ENCODE results near the gene RALGAPA1.
"Not testable (repeated sequence)": the region's sequence is repeated elsewhere in the genome, so short reads cannot be mapped to it uniquely, and the experiment has no call there.

The RALGAPA1 gene

DNA sequence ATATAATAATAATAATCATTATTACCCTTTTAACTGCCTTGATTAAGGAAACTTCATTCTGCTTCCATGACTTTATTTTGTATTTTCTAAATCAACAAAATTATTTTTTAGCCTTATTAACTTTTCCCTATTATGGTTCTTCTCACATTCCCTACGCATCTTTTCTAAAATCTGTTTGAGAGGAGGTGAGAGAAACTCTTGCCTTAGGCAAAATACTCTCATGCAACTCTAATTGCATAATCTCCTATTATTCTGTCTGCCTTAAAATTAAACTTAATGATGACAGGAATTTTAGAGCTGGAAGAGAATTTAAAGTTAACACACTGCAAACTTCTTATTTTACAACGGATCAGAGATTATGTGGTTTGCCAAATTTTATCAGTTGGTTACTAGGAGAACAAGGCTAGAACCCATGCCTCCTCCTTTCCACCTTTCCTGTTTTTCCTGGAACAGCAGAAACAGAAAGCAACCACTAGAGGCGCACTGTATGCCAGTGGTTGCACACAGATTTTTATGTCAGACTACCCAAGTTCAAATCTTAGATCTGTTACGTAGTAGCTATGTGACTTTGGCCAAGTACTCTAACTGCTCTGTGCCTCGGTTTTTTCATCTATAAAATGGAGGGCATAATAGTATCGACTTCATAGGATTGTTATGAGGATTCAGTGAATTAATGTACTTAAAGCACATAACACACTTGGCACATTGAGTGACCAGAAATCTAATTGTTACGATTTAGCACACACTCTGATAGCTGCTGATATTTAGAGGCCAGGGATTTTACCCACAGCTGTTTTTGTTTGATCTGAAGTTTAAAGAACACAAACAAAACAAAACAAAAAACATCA is 12.7 kb upstream of the RALGAPA1 start:
- peak; percentile 7 to 40 for DNase-seq

DNA sequence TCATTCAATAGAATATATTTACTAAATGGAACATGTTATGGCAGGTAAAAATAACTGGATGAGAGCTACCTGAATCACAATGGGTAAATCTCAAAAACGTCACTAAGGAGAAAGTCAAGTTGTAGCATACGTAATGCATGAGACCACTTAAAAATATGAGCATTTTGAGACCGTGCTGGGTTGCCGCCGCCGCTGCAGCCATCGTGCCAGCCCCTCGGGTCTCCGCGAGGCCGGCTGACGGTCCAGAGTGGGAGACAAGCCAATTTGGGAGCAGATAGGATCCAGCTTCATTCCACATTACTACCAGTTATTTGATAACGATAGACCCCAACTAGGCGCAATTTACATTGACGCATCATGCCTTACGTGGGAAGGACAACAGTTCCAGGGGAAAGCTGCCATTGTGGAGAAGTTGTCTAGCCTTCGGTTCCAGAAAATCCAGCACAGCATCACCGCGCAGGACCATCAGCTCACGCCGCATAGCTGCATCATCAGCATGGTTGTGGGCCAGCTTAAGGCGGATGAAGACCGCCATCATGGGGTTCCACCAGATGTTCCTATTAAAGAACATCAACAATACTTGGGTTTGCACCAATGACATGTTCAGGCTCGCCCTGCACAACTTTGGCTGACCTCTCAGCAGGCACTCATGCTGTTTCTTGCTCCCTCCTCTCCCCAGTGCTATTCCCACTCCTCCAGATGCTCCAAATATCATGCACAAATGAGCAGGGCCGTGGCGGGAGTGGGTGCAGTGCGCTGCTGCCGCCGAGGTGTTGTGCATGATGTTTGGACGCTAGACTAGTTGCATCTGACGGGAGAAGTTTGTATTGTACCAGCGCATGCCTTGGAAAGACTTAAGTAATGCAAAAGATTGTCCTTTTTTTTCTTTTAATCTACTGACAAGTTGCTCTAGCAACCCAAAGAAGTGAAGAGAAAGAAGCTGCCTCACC is 10.8 kb upstream of the RALGAPA1 start:
- DNase-seq: no peak

DNA sequence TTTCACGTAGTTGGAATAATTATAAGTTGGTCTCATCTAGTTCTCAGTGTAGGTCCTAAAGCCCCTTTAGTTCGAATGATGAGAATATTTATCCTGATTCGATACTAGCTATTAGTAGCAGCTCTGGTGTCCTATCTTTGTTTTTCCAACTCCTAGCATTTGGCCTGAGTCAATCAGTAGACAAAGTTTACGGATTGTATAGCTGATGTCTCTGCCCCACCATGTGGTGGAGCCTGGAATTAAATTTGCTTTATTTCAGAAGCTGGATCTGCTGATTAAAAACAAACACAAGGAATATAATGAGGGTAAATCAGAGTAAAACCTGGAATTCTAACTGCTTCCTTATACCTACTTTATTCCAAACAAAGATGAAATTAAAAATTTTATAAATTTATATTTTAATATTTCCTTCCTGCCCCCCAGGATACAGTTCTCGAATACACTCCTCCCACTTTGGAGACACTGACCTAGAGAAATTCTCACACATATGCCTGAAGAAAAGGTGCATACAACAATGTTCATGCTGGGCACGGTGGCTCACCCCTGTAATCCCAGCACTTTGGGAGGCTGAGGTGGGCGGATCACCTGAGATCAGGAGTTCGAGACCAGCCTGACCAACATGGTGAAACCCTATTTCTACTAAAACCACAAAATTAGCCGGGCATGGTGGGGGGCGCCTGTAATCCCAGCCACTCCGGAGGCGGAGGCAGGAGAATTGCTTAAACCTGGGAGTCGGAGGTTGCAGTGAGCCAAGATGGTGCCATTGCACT is 9.4 kb upstream of the RALGAPA1 start:
- peak in 1 of 2 donors; percentile 36 for DNase-seq

DNA sequence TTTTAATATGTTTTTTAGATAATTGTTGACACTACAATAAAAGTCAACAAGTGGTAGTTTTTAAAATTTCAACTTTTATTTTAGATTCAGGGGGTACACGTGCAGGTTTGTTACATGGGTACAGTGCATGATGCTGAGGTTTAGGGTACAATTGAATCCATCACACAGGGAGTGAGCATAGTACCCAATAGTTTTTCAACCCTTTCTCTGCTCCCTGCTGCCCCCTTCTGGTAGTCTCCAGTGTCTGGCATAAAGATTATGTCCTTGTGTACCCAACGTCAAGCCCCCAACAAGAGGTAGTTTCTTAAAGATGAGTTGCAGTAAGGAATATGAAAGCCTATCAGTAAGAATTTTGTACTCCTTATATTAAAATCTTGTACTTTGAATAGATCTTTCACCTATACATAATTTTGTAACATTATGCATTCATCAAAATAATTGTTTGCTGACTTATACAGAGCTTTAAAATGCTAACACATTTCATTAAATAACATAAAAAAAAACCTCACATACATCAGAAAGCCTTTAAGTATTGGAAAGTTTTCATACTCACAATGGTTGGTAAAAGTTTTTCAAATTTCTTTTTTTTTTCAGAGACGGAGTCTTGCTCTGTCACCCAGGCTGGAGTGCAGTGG is 5.4 kb upstream of the RALGAPA1 start:
- DNase-seq: peak; percentile 76 to 85

DNA sequence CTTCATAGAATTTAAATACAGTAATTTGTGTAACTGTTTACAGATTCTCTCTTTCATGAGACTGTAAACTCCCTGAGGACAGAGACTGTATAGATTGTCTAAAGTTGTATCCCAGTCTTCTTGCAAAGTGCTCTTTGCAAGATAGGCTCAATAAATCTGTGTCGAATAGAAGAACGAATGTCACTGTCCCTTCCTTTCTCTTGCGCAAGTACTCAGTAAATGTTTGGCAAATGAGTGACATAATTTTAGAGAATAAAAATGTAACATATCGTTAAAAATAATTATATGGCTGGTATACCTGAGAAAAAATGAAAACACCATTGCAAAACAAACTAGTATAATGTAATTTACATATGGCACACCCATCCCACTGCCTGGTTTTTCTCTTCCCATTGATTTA is 1.9 kb upstream of the RALGAPA1 start:
- DNase-seq: no peak

DNA sequence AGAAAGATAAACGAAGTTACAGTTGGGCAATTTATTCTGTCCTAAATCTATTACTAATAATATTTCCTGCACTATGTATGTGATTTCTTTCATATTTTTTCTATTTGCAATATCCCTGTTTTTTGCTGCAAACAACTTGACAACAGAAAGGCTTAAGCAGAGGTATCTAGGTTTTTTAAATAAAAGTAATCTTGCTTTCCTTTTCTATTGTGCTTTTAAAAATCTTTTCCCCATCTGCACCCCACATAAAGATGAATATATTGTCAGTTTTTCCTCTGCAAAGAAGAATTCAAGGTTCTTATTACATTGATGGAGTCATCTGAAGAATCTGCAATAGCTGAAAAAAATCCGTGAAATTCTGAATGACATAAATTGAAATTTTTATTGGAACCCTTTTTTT is 502 bp upstream of the RALGAPA1 start:
- DNase-seq: no peak

DNA sequence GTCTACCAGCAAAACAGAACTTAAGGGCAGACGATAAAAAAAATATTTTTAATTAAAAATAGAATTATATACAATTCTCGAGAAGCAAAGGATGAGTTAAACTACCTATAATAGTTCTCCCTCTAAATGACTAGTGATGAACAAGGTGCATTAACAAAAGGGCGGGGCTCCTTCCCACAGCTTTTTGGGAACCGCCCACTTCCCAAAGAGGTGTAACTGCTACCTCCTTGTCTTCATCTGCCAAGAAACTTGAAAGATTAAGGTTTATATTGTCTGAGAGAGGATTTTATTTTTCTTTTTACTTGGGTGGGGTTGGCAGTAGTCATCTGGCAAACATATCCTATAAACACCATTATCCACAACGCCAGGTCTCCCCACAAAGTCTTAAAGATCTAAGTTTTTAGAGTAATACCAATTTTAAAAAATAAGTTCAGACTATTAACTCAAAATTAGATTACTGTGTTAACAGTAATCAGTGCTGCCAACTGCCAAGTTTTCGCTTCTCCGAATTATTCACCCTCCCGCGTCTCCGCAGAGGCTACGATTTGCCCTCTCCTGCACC is 938 bp downstream of the RALGAPA1 start:
- peak; percentile 16 to 40 for DNase-seq

DNA sequence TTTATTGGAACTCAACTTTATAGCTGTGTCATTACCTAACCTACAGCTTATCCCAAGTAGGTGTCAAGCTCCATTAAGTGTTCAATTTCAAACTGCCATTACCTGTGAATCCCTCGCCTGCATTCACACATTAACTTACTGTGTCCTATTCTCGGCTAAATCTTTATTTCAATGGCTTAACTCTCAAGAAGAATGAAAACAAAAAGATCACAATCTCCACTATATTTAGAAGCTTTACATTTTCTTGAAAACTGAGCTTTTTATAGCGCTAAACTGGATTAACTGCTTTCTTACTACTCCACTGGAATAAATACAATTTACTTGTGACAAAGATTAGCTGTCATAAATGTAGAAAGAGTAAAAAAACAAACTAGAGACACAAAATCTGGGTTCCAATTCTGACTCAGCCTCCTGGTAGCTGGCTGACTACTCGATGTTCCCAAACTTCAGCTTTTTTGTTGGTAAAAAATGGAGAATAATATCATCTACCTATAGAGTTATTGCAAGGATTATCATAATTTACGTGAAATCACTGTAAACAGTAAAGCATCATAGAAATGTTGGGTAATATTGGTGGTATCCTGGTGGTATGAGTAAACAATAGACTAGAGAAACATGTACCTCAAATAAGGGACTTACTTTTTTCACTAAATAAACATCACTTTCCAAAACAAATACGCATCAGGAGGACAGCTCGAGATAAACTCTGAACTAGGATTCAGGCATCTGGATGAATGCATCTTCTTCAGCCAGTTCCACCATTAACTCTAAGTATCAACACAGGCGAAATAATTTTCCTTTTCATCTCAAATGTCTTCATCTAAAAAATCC is 1.7 kb downstream of the RALGAPA1 start:
- DNase-seq: no peak

DNA sequence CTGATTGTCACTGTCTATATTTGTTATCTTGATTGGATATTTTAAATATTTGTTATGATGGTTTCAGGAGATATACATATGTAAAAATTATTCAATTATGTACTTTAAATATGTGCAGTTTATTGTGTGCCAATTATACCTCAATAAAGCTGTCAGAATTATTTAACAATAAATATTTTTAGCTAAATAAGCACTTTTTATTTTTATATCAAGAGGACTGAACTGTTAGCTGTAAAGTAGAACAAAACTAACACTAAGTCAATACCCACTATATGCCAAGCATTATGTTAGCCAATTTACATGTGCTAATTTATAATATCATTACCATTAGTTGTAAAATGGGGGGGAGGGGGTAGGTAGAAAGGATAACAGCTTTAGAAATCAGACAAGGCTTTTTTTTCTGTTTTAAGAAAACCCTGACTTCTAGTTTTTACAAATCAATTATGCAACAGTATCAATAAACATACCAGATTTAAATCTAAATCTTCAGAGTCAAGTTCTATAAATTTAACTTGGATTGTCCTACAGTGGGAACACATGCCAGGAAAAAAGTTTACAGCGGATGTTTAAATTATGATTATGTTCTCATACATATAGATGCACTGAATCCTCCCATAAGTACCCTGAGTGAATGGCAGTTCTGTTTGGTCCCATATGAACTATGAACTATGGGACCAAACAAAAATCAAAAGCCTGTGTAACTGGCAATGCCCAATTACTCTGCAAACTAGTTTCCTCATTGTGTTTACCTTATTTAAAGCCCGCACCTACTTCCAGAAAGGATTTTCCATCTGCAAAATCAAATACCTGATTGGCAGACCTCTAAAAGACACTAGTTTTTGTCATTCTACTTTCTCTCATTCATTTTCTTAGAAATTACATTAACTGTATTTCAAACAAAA is 2.8 kb downstream of the RALGAPA1 start:
- no peak for DNase-seq

DNA sequence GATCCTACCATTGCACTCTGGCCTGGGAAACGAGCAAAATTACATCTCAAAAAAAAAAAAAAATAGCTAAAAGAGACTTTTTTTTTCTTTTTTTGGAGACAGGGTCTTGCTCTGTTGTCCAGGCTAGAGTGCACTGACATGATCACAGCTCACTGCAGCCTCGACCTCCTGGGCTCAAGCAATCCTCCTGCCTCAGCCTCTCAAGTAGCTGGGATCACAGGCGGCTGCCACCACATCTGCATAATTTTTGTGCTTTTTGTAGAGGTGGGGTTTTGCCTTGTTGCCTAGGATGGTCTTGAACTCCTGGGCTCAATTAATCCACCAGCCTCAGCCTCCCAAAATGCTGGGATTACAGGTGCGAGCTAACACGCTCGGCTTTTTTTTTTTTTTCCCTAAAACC is 11.3 kb downstream of the RALGAPA1 start:
- DNase-seq: no peak

DNA sequence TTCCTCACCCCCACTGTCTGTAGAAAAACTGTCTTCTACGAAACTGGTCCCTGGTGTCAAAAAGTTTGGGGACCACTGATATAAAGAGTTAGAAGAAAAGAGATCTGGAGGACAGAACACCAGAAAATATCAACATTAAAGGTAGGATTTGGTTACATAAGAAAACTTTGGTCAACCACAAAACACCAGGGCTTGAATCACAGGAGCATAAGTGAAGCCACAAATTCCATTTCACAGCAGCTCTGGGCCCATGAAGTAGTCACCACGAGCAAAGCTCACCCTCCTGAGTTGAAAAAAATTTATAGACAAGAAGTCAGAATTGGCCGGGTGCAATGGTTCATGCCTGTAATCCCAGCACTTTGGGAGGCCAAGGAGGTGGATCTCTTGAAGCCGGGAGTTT is 19.4 kb downstream of the RALGAPA1 start:
- no peak for DNase-seq

DNA sequence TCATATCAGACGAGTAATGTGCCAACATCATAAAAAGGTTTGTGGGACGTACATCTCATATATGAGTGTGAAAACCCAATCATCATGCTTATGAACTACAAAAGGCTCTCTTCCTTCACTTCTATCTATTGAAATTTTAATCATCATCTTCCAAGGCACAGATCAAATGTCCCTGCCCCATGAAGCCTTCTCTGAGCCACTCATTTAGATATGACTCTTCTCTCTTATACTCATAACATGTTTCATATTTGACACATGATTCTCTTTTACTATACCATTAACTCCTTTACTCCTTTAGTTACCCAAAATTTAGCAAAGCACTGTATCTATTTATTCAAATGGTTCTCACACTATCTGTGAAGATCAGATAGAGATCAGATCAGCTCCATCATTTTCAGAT is 22.2 kb downstream of the RALGAPA1 start:
- no peak for DNase-seq

DNA sequence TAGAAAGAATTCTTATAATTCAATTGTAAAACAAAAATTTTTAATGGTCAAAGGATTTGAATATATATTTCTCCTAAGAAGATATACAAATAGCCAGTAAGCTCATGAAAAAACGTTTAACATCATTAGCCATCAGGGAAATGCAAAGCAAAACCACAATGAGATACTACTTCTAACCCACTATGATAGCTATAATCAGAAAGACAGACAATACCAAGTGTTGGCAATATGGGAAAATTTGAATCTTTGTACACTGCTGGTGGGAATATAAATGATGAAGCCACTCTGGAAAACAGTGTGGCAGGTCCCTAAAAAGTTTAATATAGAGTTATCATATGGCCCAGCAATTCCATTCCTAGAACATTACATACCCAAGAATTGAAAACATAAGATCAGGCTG is 25.4 kb downstream of the RALGAPA1 start:
- DNase-seq: no peak

DNA sequence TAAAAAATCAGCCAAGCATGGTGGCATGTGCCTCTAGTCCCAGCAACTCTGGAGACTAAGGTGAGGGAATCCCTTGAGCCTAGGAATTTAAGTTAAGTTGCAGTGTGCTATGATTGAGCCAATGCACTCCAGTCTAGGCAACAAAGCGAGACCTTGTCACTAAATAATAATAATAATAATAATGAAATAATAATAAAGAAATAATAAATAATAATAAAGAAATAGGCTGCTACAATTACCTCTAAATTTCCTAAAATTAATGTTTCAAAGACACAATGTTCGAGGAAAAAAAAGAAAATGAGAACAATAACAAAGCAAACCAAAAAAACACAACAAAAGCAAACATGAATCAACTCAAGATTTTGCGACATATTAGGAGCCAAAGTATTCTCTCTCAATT is 29.7 kb downstream of the RALGAPA1 start:
- no peak for DNase-seq

DNA sequence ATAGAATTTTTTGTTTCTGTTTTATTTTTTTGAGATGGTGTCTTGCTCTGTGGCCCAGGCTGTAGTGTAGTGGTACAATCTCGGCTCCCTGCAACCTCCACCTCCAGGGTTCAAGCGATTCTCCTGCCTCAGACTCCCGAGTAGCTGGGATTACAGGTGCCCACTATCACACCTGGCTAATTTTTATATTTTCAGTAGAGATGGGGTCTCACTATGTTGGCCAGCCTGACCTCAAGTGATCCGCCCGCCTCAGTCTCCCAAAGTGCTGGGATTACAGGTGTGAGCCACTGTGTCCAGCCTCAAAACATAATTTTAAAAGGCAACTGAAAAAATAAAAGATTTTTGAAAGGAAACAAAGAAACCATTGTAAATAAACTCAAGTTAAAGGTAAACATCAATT is 31.5 kb downstream of the RALGAPA1 start:
- not testable (repeated sequence) for DNase-seq

DNA sequence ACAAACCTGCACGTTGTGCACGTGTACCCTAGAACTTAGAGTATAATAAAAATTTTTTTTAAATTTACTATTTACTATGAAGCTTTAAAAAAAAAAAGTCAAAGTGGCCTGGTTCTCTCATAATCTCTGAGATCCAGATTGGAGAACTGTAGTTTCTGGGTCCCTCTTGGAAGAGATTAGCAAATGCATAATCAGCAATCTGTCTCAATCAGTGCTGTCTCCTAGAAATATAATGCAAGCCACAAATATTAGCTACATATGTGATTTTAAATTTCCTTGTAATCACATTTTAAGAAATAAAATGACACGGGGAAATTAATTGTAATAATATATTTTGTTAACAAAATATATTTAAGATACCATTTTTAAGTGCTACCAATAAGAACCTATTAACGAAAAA is 32.3 kb downstream of the RALGAPA1 start:
- no peak for DNase-seq

DNA sequence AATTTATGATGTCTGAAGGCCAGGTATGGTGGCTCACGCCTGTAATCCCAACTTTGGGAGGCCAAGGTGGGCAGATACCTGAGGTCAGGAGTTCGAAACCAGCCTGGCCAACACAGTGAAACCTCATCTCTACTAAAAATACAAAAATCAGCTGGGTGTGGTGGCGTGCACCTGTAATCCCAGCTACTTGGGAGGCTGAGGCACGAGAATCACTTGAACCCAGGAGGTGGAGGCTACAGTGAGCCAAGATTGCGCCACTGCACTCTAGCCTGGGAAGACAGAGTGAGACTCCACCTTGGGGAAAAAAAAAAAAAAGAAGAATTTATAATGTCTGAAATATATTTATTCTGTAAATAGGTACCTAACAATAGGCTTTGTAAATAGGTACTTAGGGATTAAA is 33.0 kb downstream of the RALGAPA1 start:
- DNase-seq: not testable (repeated sequence)

DNA sequence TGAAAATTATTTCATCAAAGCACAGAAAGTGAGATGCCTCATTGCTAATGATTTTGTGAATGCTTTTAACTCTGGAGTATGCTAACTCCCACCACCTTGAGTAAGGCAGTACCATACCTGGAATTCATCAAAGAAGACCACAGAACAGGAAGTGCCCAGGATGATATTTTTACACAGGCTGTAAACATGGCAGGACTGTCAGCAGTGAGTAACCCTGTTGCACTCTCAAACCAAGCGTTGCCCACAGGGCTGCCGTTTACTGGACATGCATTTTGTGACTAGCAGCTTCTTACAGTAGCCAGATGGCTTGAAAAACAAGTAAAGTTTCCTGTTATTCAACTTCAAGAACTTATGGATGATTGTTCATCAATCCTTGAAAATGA is 42.4 kb downstream of the RALGAPA1 start:
- no peak for DNase-seq

DNA sequence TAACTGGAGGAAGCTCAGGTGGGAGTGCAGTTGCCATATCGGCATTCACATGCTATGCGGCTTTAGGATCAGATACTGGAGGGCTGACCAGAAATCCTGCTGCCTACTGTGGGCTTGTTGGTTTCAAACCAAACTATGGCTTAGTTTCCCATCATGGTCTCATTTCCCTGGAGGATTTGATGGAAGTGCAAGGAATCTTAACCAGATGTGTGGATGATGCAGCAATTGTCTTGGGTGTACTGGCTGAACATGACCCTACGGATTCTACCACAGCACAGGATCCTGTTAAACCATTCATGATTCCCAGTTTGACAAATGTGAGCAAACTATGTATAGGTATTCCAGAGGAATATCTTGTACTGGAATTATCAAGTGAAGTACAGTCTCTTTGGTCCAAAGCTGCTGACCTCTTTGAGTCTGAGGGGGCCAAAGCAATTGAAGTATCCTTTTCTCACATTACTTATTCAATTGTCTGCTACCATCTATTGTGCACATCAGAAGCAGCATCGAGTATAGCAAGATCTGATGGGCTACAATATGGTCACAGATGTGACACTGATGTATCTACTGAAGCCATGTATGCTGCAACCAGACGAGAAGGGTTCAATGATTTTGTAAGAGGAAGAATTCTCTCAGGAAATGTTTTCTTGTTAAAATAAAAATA is 42.9 kb downstream of the RALGAPA1 start:
- no peak for DNase-seq

DNA sequence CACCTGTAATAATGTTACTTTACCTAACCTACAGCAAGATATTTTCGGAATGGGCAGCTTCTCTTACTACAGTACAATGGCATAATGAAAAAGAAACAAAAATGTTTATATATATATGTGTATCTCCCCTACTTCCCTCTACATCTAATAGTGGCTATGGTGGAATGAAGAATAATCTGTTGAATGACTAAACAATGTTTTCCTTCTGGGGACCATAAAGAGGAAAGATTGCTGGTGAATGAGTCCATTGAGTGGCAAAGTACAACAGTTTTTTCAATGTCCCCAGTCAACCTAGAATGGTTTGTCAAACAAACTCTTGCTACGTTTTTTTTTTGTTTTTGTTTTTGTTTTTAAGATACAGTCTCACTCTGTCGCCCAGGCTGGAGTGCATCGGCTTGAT is 47.2 kb downstream of the RALGAPA1 start:
- no peak for DNase-seq
